Fibroblast of peridontal ligament (primary cell): ENCODE data around the gene TRRAP.
A peak's percentile ranks its signal among the peaks of the same experiment; 100 is the strongest.
"Not testable (repeated sequence)": the region's sequence is repeated elsewhere in the genome, so short reads cannot be mapped to it uniquely, and the experiment has no call there.

Experiments
- DNase-seq: peaks from one replicate; pipeline ENCODE4 v3.0.0-alpha.2; 2010; ENCODE audit errors: extremely low read depth

TRRAP gene

GRCh38 chr7:98878365-98879197 is at the start of gene TRRAP:
Gene TRRAP (plus strand): TSS chr7:98878532. CDS start chr7:98881151, 2,619 bp downstream.
- DNase-seq = peak; percentile 59

DNA sequence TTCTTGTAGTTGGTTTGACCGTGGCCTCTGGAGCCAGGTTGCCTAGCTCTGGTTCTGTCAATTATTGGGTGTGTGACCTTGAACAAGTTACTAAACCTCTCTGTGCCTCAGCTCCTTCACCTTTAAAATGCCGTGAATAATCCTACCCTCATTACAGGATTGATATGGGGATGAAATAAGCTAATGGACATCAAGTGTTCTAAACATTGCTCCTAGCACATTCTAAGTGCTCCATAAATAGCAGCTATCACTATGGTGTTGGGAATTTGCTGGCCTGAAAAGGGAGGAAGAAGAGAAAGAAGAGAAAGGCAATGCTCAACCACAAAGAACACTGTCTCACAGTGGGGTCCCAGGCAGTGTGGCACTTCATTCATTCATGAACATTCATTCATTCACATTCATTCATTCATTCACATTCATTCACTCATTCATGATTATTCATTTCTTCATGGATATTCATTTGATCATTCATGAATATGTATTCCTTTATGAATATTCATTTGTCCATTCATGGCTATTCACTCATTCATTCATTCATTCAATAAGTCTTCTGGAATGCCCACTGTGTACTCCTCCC is 47.3 kb upstream of the TRRAP start:
- no peak for DNase-seq

DNA sequence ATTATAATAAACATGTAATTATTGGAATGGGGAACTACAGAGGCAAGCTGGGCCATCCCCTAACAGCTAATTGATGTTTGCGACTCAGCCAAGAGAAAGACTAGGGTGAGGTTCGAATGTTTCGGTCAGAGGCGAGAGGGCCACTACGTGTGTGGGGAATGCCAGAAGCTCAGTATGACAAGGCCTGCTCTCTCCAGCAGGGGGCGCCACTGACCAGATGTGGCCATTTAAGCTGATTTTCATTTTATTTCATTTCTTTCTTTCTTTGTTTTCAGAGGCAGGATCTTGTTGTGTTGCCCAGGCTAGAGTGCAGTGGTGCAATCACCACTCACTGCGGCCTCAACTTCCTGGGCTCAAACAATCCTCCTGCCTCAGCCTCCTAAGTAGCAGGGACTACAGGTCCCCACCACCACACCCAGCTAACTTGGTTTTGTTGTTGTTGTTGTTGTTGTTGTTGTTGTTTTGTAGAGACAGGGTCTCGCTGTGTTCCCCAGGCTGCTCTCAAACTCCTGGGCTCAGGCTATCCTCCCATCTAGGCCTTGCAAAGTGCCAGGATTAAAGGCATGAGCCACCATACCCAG is 46.6 kb upstream of the TRRAP start:
- DNase-seq = peak; percentile 36

DNA sequence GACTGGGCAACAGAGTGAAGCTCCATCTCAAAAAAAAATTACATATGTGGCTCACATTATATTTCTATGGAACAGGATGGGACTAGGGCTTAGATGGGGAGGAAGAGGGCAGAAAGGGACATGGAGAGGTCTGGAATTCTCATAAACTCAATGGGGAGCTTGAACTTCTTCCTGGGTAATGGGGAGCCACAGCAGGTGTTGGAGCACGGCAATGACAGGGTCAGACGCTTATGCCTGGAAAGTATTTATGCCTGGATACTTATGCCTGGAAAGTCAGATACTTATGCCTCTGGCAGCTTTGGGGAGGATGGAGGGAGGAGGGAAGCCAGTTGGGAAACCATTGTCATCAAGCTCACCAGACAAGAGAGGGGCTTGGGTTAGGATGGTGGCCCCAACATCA is 45.3 kb upstream of the TRRAP start:
- no peak for DNase-seq

- DNase-seq = no peak
These were observed 43.4 kb upstream of the TRRAP start for GRCh38 chr7:98834949-98835348.

DNA sequence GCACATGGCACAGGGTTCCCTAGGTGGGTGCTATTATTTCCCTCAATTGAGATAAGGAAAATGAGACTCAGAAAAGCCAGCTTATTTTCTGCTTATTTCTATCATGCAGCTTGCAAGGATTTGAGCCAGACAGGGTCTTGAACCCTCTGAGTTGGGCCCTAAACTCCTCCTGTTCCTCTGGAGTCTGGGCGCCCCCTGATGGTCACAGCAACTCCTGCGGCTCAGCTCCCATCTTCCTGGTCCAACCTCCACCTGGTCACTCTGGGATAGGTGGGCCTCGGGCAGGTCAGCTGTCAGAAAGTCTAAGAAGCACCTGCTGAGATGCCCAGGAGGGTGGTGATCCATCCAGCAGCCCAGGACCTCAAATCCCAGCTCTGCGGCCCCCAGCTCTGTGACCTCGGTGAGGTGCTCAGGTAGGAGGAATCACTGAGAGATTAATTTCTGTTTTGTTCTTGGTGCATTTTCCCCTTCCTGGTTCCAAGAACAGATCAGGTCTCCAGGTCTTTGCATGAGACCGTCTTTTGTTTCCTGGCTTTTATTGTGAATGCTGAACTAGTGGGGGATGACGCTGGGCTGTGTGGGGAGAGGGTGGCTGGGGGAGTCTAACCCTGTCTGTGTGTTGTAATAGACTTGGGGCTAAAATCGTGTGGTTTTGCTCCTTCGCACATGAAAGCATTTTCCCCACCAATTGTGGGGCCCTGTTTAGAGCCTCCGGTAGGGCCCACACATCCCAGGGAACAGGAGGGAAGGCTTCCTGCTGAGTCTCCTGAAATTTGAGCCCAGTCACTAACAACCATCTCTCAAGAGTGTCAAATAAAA is 41.3 kb upstream of the TRRAP start:
- no peak for DNase-seq

DNA sequence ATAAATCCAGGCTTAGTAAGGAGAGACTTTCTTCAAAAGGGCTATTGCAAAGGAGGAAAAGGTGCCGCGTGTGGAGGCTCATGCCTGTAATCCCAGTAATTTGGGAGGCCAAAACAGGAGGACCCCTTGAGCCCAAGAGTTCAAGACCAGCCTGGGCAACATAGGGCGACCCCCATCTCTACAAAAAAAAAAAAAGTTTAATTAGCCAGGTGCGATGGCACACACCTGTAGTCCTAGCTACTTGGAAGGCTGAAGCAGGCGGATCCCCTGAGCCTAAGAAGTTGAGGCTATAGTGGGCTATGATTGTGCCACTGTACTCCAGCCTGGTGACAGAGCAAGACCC is 40.7 kb upstream of the TRRAP start:
- no peak for DNase-seq

DNA sequence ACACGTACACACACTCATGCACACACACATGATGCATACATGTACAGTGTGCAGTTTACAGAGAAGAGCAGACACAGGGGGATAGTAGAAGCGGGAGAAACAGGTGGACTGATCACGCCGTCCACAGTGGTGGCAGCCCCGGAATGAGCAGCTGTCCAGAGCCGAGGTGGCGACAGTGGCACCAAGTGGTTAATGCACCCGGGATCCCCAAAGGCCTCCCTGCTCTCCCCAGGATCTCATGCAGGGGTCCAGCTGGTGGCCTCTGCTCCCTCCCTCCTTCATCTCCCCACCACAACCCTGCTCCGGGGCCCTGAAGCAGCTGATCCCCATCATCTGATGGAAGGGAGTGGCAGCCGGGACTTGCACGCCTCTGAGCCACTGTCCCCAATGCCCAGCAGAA is 38.2 kb upstream of the TRRAP start:
- no peak for DNase-seq

- DNase-seq = peak; percentile 26
These were observed 37.6 kb upstream of the TRRAP start for GRCh38 chr7:98840722-98841121.

DNA sequence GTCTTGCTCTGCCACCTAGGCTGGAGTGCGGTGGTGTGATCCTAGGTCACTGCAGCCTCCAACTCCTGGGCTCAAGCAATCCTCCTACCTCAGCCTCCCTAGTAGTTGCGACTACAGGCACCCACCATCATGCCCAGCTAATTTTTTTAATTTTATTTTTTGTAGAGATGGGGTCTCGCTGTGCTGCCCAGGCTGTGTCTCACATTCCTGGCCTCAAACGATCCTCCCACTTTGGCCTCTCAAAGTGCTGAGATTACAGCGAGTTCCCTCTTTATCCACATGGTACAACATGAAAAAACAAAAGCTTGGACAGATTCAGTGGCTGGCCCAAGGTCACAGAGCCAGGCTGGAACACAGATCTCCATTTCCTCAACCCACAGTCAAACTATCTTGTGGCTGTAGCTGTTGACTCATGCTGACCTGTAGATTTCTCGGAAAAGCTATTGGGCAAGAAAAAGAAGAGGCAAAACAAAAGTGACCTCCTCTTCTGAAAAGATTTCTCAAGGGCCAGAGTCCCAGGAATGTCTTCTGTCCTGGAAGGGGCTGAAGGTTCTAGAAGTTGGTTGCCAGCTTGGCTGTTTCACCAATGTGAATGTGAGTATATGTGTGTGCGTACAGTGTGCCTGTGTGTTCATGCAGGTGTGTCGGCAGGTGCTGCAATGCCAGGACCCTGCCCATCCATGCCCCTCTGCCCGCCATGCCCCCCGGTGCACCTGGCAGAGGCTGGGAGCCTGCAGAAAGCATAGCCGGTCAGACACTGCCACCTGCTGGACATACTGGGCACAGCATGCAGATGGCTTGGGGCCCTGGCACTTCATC is 36.9 kb upstream of the TRRAP start:
- peak; percentile 81 for DNase-seq

GRCh38 chr7:98842552-98842951 is 35.8 kb upstream of the TRRAP start:
- DNase-seq = not testable (repeated sequence)

DNA sequence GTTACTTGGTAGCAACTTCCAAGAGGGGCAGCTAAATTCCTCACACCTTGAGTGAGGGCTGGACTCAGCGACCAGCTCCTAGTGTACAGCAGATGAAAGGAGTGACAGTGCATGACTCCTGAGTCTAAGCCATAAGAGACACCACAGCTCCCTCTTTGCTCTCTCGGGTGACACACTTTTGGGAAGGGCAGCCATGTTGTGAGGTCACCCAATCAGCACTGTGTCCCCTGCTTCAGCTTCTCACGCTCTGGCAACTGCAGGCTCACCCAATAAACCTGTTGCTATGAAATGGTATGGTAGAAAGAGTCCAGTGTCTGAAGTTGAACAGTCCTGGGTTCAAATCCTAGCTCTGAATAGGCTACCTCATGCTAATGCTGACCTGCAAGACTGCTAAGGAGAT is 29.4 kb upstream of the TRRAP start:
- DNase-seq = no peak

- DNase-seq = no peak
These were observed 25.5 kb upstream of the TRRAP start for GRCh38 chr7:98852826-98853225.

GRCh38 chr7:98855610-98856422 is 22.5 kb upstream of the TRRAP start:
- DNase-seq = no peak

DNA sequence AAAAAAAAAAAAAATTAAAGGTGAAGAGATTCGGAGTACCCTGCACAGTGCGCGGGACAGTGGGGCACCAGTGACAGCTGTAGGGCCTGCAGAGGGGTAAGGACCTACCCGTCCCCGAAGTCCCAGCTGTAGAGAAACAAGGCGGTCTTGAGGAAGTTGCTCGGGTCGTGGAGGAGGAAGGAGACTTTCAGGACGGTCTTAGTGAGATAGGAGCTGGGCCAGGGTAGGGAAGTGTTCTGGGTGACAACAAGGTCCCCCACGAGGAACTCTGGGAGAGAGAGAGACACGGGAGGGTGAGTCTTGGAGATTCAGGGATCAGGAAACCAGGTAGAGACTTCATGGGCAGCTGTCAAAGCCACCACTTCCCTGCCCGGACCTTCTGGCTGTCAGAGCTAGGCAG is 18.3 kb upstream of the TRRAP start:
- no peak for DNase-seq

DNA sequence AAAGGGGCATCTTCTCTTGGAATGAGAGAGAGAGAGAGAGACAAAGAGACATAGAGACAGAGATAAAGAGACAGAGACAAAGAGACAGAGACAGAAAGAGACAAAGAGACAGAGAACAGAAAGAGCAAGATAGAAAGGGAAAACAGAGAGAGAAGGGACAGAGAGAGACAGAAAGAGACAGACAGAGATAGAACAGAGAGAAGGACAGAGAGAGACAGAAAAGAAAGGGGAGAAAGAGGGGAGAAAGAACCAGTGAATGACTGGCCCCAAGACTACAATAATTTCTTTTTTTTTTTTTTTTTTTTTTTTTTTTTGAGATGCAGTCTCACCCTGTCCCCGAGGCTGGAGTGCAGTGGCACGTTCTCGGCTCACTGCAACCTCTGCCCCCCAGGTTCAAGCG is 16.1 kb upstream of the TRRAP start:
- DNase-seq = no peak

DNA sequence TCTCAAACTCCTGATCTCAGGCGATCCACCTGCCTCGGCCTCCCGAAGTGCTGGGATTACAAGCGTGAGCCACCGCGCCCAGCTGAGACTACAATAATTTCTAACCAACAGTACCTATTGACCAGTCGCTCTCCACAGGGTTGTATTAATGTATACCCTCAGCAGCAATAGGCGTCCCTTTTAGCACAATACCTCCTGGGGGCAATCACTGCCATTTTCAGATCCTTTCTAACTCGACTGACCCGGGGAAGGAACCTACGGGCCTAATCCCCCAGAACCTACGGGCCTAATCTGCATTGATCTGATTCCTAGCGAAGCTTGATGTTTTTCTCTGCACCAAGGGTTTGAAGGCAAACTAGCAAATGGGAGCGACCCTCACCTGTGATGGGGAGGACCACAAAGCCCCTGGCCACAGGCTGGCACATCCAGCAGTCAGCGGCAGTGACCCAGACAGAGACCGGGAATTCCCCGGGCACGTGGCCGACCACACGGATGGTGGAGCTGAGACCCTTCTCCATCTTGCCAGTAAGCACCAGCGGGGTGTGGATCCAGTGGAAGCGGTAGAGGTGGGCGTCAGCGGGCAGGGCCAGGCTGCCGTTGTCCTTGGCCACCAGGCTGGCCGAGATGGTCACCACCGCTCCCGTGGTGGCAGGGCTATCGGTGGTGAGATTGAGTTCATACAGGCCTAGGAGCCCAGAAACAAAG is 15.5 kb upstream of the TRRAP start:
- DNase-seq = no peak

GRCh38 chr7:98863601-98864000 is 14.7 kb upstream of the TRRAP start:
- no peak for DNase-seq

GRCh38 chr7:98864731-98865453 is 13.4 kb upstream of the TRRAP start:
- DNase-seq = no peak
